Measurements from ENCODE around the gene DIPK1A. TPM values are rescaled to one million over a fixed set of nuclear protein-coding genes. Genes with fewer than 3 reads are reported as not detected.

Gene DIPK1A
- total RNA-seq = 10 to 100 TPM; 12.3 to 37.1 TPM
- polyA plus RNA-seq (ENCODE audit: insufficient read length in 2 of 2) = 10 to 100 TPM; 42.2 to 48.8 TPM
- long read RNA-seq, donor 1, transcript FAM69A-201 (5 exons, 2,574 nt) = major isoform, 32 of 32 reads
- long read RNA-seq, donor 1, partial matches to known transcripts = 0 of 32 reads
- long read RNA-seq, donor 1, other reads (novel, unspliced or antisense) = 0 of 32 reads
- long read RNA-seq, donor 2, transcript FAM69A-201 (5 exons, 2,574 nt) = major isoform, 7 of 7 reads
- long read RNA-seq, donor 2, partial matches to known transcripts = 0 of 7 reads
- long read RNA-seq, donor 2, other reads (novel, unspliced or antisense) = 0 of 7 reads
- long read RNA-seq, donor 3, transcript FAM69A-201 (5 exons, 2,574 nt) = major isoform, 9 of 2,076 reads
- long read RNA-seq, donor 3, partial matches to known transcripts = 1,648 of 2,076 reads
- long read RNA-seq, donor 3, other reads (novel, unspliced or antisense) = 419 of 2,076 reads
- long read RNA-seq, donor 4, partial matches to known transcripts = 0 of 2 reads
- long read RNA-seq, donor 4, other reads (novel, unspliced or antisense) = 0 of 2 reads

- peak; percentile 59 to 93 (median 72) for DNase-seq (ENCODE audit: low read depth in 4 of 6, low spot score in 6 of 6)
- under 1% methylated on average over 101 of the region's 103 CpGs for WGBS (ENCODE audit: insufficient coverage)
- Histone ChIP-seq H3K9me3 (ENCODE audit: control insufficient read depth, insufficient read depth, low read length) (no peaks in the 10 kb centered on the region), H3K36me3 (ENCODE audit: control insufficient read depth, insufficient read depth, low read length) (no peaks in the 10 kb centered on the region), H3K4me1 (ENCODE audit: control insufficient read depth, insufficient read depth, low read length) (peaks cover 18% of the 10 kb centered on the region), H3K27ac (ENCODE audit: low read depth, low read length) (peak within 1 kb of the TSS; percentile 83), H3K4me3 (ENCODE audit: low read depth, low read length) (peak within 1 kb of the TSS; percentile 82), H3K27me3 (ENCODE audit: control insufficient read depth, insufficient read depth, low read length) (no peaks in the 10 kb centered on the region)
These were observed at the start of gene DIPK1A for GRCh38 chr1:92961131-92961895. DIPK1A (minus strand) TSS chr1:92961462; CDS start chr1:92961429, 33 bp downstream.

DNA sequence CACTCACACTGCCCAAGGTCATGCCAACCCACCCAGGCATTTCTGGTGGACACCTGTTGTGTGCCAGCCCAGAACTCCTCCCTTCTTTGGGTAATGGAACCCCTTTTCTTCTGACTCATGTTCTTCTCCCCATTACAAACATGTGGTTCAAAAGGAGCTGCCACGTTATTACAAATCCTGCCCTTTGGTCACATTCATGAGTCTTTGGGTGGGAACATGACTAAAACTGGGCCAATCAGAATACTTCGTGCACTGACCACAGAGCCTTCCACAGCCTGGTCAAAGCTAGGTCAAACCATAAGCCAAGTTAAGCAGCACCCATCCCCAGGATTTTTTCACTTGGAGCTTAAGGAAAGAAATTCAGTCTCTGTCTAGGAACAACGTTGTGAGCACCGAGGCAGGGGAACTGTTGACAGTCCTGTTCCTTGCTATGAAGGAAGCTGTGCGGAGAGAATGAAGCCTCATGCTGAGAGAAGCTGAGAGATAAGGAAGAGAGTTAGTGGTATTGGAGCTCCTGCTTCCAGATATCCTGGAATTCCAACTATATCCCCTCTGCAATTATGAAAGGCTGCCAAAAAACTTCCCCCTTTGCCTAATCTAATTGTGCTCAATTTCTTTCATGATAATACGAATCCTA is 46.8 kb upstream of the DIPK1A start:
- no peak overlapping the region for H3K4me3 ChIP-seq (ENCODE audit: low read depth, low read length)
- no peak for DNase-seq (ENCODE audit: low read depth in 4 of 6, low spot score in 6 of 6)
- H3K4me1 ChIP-seq (ENCODE audit: control insufficient read depth, insufficient read depth, low read length) = no peaks in the 10 kb centered on the region
- no peaks in the 10 kb centered on the region for H3K9me3 ChIP-seq (ENCODE audit: control insufficient read depth, insufficient read depth, low read length)
- no peaks in the 10 kb centered on the region for H3K27me3 ChIP-seq (ENCODE audit: control insufficient read depth, insufficient read depth, low read length)
- no peaks in the 10 kb centered on the region for H3K36me3 ChIP-seq (ENCODE audit: control insufficient read depth, insufficient read depth, low read length)
- WGBS (ENCODE audit: insufficient coverage) = 72% methylated on average over 5 of the region's 6 CpGs
- H3K27ac ChIP-seq (ENCODE audit: low read depth, low read length) = no peak overlapping the region

DNA sequence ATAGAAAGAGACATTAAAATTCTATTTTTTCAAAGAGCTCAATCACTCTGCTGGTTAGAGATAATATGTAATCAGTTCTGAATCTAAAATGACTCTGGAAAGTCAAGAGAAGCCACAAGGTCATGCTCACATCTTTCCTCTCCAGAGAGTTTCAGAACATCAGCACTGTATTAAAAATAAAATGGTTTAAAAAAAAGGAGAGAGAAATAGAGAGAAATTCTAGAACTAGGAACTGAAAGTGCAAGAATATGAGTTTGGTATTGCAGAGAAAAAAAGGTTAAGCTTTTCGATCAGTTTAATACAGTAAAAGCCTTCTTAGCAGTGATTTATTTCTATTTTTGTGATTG is 44.0 kb upstream of the DIPK1A start:
- H3K9me3 ChIP-seq (ENCODE audit: control insufficient read depth, insufficient read depth, low read length) = no peaks in the 10 kb centered on the region
- no peaks in the 10 kb centered on the region for H3K36me3 ChIP-seq (ENCODE audit: control insufficient read depth, insufficient read depth, low read length)
- no CpG with 5 or more reads among the region's 1 CpG for WGBS (ENCODE audit: insufficient coverage)
- no peaks in the 10 kb centered on the region for H3K27me3 ChIP-seq (ENCODE audit: control insufficient read depth, insufficient read depth, low read length)
- no peaks in the 10 kb centered on the region for H3K4me1 ChIP-seq (ENCODE audit: control insufficient read depth, insufficient read depth, low read length)
- H3K27ac ChIP-seq (ENCODE audit: low read depth, low read length) = no peak overlapping the region
- H3K4me3 ChIP-seq (ENCODE audit: low read depth, low read length) = no peak overlapping the region
- DNase-seq (ENCODE audit: low read depth in 4 of 6, low spot score in 6 of 6) = no peak

- Histone ChIP-seq H3K36me3 (ENCODE audit: control insufficient read depth, insufficient read depth, low read length) (no peaks in the 10 kb centered on the region), H3K27me3 (ENCODE audit: control insufficient read depth, insufficient read depth, low read length) (no peaks in the 10 kb centered on the region), H3K9me3 (ENCODE audit: control insufficient read depth, insufficient read depth, low read length) (no peaks in the 10 kb centered on the region), H3K4me3 (ENCODE audit: low read depth, low read length) (no peak overlapping the region), H3K27ac (ENCODE audit: low read depth, low read length) (no peak overlapping the region), H3K4me1 (ENCODE audit: control insufficient read depth, insufficient read depth, low read length) (no peaks in the 10 kb centered on the region)
- DNase-seq (ENCODE audit: low read depth in 4 of 6, low spot score in 6 of 6) = no peak
- 100% methylated on average over 1 of the region's 5 CpGs for WGBS (ENCODE audit: insufficient coverage)
These were observed 43.4 kb upstream of the DIPK1A start for GRCh38 chr1:93004566-93005251.

DNA sequence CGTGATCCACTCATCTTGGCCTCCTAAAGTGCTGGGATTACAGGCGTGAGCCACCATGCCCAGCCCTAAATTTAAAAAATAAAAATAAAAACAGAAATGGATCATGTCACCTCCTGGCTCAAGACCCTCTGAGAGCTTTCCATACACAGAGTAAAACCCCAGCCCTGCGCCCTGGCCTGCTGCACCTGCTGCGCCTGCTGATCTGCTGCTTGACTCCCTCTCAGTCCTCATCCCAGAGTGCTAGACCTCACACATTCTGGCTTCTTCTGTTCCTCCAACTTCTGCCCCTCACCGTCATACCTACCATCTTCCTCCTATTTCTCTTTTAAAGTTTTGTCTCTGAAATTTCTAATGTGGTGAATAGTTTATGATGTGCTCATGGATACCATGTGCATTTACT is 42.7 kb upstream of the DIPK1A start:
- Histone ChIP-seq H3K27me3 (ENCODE audit: control insufficient read depth, insufficient read depth, low read length) (no peaks in the 10 kb centered on the region), H3K9me3 (ENCODE audit: control insufficient read depth, insufficient read depth, low read length) (no peaks in the 10 kb centered on the region), H3K4me3 (ENCODE audit: low read depth, low read length) (no peak overlapping the region), H3K4me1 (ENCODE audit: control insufficient read depth, insufficient read depth, low read length) (no peaks in the 10 kb centered on the region), H3K36me3 (ENCODE audit: control insufficient read depth, insufficient read depth, low read length) (no peaks in the 10 kb centered on the region), H3K27ac (ENCODE audit: low read depth, low read length) (no peak overlapping the region)
- no peak for DNase-seq (ENCODE audit: low read depth in 4 of 6, low spot score in 6 of 6)
- 90% methylated on average over 3 of the region's 5 CpGs for WGBS (ENCODE audit: insufficient coverage)

GRCh38 chr1:93002781-93003180 is 41.5 kb upstream of the DIPK1A start:
- WGBS (ENCODE audit: insufficient coverage) = 95% methylated on average over 1 of the region's 2 CpGs
- no peak overlapping the region for H3K4me3 ChIP-seq (ENCODE audit: low read depth, low read length)
- no peaks in the 10 kb centered on the region for H3K36me3 ChIP-seq (ENCODE audit: control insufficient read depth, insufficient read depth, low read length)
- DNase-seq (ENCODE audit: low read depth in 4 of 6, low spot score in 6 of 6) = no peak
- no peaks in the 10 kb centered on the region for H3K27me3 ChIP-seq (ENCODE audit: control insufficient read depth, insufficient read depth, low read length)
- no peaks in the 10 kb centered on the region for H3K4me1 ChIP-seq (ENCODE audit: control insufficient read depth, insufficient read depth, low read length)
- no peaks in the 10 kb centered on the region for H3K9me3 ChIP-seq (ENCODE audit: control insufficient read depth, insufficient read depth, low read length)
- H3K27ac ChIP-seq (ENCODE audit: low read depth, low read length) = no peak overlapping the region

DNA sequence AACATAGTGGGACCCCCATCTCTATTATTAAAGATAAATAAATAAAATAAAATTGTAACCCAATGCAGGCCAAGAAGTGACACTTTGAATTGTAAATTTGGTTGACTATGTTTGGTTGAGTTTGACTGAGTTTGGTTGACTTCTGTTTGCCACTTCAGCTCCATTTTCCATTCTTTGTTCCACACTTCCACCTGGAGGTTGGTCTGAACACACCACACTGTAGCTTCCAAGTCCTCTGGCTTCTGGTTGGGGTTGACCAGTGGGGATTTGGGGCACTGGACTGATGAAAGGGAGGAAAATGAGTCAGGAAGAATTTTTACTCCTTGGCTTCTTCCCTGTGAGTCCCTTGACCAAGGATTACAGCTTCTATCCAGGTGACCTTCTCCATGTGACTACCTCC is 40.6 kb upstream of the DIPK1A start:
- Histone ChIP-seq H3K36me3 (ENCODE audit: control insufficient read depth, insufficient read depth, low read length) (no peaks in the 10 kb centered on the region), H3K27me3 (ENCODE audit: control insufficient read depth, insufficient read depth, low read length) (no peaks in the 10 kb centered on the region), H3K4me1 (ENCODE audit: control insufficient read depth, insufficient read depth, low read length) (no peaks in the 10 kb centered on the region), H3K27ac (ENCODE audit: low read depth, low read length) (no peak overlapping the region), H3K4me3 (ENCODE audit: low read depth, low read length) (no peak overlapping the region), H3K9me3 (ENCODE audit: control insufficient read depth, insufficient read depth, low read length) (no peaks in the 10 kb centered on the region)
- DNase-seq (ENCODE audit: low read depth in 4 of 6, low spot score in 6 of 6) = no peak

- Histone ChIP-seq H3K36me3 (ENCODE audit: control insufficient read depth, insufficient read depth, low read length) (no peaks in the 10 kb centered on the region), H3K27me3 (ENCODE audit: control insufficient read depth, insufficient read depth, low read length) (no peaks in the 10 kb centered on the region), H3K9me3 (ENCODE audit: control insufficient read depth, insufficient read depth, low read length) (no peaks in the 10 kb centered on the region), H3K4me1 (ENCODE audit: control insufficient read depth, insufficient read depth, low read length) (no peaks in the 10 kb centered on the region), H3K4me3 (ENCODE audit: low read depth, low read length) (no peak overlapping the region), H3K27ac (ENCODE audit: low read depth, low read length) (peak overlapping the region; percentile 17)
- peak in 2 of 6 donors; percentile 58 to 62 for DNase-seq (ENCODE audit: low read depth in 4 of 6, low spot score in 6 of 6)
- WGBS (ENCODE audit: insufficient coverage) = no CpG with 5 or more reads among the region's 2 CpGs
These were observed 39.5 kb upstream of the DIPK1A start for GRCh38 chr1:93000751-93001175.

GRCh38 chr1:93000291-93000690 is 39.0 kb upstream of the DIPK1A start:
- Histone ChIP-seq H3K27me3 (ENCODE audit: control insufficient read depth, insufficient read depth, low read length) (no peaks in the 10 kb centered on the region), H3K27ac (ENCODE audit: low read depth, low read length) (peak overlapping the region; percentile 17), H3K36me3 (ENCODE audit: control insufficient read depth, insufficient read depth, low read length) (no peaks in the 10 kb centered on the region), H3K4me3 (ENCODE audit: low read depth, low read length) (no peak overlapping the region), H3K9me3 (ENCODE audit: control insufficient read depth, insufficient read depth, low read length) (no peaks in the 10 kb centered on the region), H3K4me1 (ENCODE audit: control insufficient read depth, insufficient read depth, low read length) (no peaks in the 10 kb centered on the region)
- DNase-seq (ENCODE audit: low read depth in 4 of 6, low spot score in 6 of 6) = peak in 2 of 6 donors; percentile 17 to 39
- no CpG with 5 or more reads among the region's 2 CpGs for WGBS (ENCODE audit: insufficient coverage)
